Renal cortical epithelial cell (primary cell): ENCODE data around the gene BBS9. TPM values are rescaled to one million over a fixed set of nuclear protein-coding genes. Genes with fewer than 3 reads are reported as not detected.

ENCODE experiments used
- DNase-seq: peaks from one replicate; pipeline ENCODE4 v3.0.0-alpha.2; 2011; ENCODE audit warnings: low read depth
- total RNA-seq: library from RNA; depleted of rRNA; stranded (reverse); fragments of >200 nt; gene quantifications from 2 replicates; pipeline ENCODE4 v1.2.3, GENCODE V29; 2014

Gene BBS9
- total RNA-seq, 1 donor from 2014 or later = 23.7 TPM

- DNase-seq = no peak
Measured at GRCh38 chr7:33646891-33647391, 517.6 kb downstream of the BBS9 start.

DNA sequence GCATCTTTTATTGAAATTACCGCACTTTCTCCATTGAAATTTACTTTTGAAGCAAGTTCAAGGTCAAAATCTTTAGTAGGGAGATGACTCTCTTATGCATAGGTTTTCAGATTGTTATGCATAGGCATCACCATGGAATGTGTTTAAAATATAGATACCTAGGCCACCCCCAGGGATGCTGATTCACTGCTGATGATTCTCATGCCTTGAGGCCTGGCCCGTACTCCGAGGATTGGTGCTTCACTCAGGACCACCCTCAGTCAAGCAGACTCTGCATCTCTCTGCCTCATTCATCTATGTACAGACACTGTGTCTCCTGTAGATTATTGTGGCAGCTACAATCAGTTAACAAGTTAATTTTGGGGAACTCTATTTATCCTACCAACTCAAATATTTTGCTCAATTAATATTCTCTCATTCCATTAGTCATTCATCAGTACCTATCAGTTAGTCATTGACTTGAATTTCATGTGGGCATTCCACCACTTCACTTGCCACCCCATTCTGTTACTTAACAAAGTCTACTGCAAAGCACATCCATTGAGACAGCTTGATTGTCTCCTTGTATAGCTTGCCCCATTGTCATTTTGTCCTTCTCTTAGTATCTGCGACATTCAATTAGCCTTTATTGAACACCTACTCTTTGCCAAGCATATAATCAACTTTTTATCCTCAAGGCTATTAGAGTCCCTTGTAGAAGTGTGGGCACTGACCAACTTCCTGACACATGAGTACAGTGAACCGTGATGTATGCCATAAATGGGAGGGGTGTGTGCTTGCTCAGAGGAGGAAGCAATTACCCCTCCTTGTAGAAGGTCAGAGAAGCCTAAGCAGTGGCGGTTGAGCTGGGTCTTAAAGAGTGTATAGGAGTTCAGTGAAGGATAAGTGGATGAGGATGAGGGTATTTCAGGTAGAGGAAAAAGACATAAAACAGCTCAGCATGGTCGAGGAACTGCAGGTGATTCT, 520.4 kb downstream of the BBS9 start:
- DNase-seq = peak; percentile 14

GRCh38 chr7:33650828-33651227, 521.5 kb downstream of the BBS9 start:
- DNase-seq = no peak

DNA sequence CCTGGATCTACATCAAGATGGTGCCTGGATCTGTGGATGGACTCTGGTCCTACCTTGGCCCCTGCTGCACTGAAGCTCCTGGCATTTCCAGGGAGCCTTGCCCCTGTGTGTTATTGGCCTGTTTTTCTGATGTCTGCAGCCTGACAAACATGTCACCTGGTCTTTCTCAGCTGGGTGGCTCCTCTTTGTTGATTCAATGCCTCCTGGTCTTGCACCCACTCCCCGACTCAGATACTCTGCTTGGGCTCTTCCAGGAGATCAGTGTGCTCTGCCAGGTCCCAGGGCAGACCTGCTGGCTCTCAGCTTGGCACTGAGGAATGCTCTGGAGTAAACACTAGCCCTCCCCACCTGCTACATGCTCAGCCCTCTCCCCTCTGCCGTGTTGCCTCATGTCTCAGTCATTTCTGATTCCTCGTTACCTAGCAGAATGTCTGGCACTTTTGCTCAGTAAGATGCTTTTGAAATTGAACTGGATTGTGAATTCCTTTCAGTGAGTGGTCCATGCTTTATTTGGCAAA, 522.7 kb downstream of the BBS9 start:
- no peak for DNase-seq

GRCh38 chr7:33654676-33655075, 525.3 kb downstream of the BBS9 start:
- no peak for DNase-seq

Other genes with a start within 250 kb of the BBS9 start
- 52.5 and 76.1 TPM in 2 replicates for gene KBTBD2, start 237.8 kb upstream of the BBS9 start, total RNA-seq
- 143 and 157 TPM in 2 replicates for gene FKBP9, start 172.1 kb upstream of the BBS9 start, total RNA-seq
- 26.5 and 67.7 TPM in 2 replicates for gene NT5C3A, start 66.8 kb upstream of the BBS9 start, total RNA-seq
- gene RP9, start 20.2 kb upstream of the BBS9 start, total RNA-seq = 5.7 and 7.1 TPM in 2 replicates